SHP77 (cell line): ENCODE data around the gene SLC25A34.

ENCODE experiments used
- DNase-seq, 2 experiments: peaks; one replicate each; lab custom pipeline; 2025; lab: John Stamatoyannopoulos, UW

The SLC25A34 gene

GRCh38 chr1:15714406-15715136 lies 21.5 kb upstream of the SLC25A34 start:
- no peak for DNase-seq

GRCh38 chr1:15717418-15718125 lies 18.5 kb upstream of the SLC25A34 start:
- DNase-seq: no peak

- no peak for DNase-seq
These were observed 17.9 kb upstream of the SLC25A34 start for GRCh38 chr1:15718199-15718601.

GRCh38 chr1:15719381-15720120 lies 16.5 kb upstream of the SLC25A34 start:
- DNase-seq: no peak

GRCh38 chr1:15720861-15721260 lies 15.2 kb upstream of the SLC25A34 start:
- no peak for DNase-seq

- no peak for DNase-seq
These were observed 13.6 kb upstream of the SLC25A34 start for GRCh38 chr1:15722411-15722810.

GRCh38 chr1:15722836-15723532 lies 13.1 kb upstream of the SLC25A34 start:
- no peak for DNase-seq

GRCh38 chr1:15723631-15724246 lies 12.3 kb upstream of the SLC25A34 start:
- DNase-seq: peak; percentile 77 to 79

GRCh38 chr1:15724949-15725880 lies 10.8 kb upstream of the SLC25A34 start:
- no peak for DNase-seq

- no peak for DNase-seq
These were observed 9.6 kb upstream of the SLC25A34 start for GRCh38 chr1:15726508-15726907.

GRCh38 chr1:15727021-15727420 lies 9.0 kb upstream of the SLC25A34 start:
- DNase-seq: no peak

GRCh38 chr1:15727424-15727823 lies 8.6 kb upstream of the SLC25A34 start:
- DNase-seq: no peak

- peak in 1 of 2 experiments; percentile 45 for DNase-seq
These were observed 8.1 kb upstream of the SLC25A34 start for GRCh38 chr1:15727866-15728534.

GRCh38 chr1:15728937-15729657 lies 7.0 kb upstream of the SLC25A34 start:
- DNase-seq: no peak

GRCh38 chr1:15730423-15730822 lies 5.6 kb upstream of the SLC25A34 start:
- DNase-seq: no peak

- no peak for DNase-seq
These were observed 5.1 kb upstream of the SLC25A34 start for GRCh38 chr1:15730936-15731335.

- no peak for DNase-seq
These were observed 4.0 kb upstream of the SLC25A34 start for GRCh38 chr1:15731735-15732685.

GRCh38 chr1:15732686-15733081 lies 3.4 kb upstream of the SLC25A34 start:
- DNase-seq: no peak
